Testis (tissue), 3 donors: ENCODE results near the gene CENPP. TPM values are rescaled to one million over a fixed set of nuclear protein-coding genes. Genes with fewer than 3 reads are reported as not detected.
A peak's percentile ranks its signal among the peaks of the same experiment; 100 is the strongest.

Source experiments
- DNase-seq: peaks from one replicate; pipeline ENCODE4 v3.0.0-alpha.2; 2019
- H3K27ac ChIP-seq, 2 donors: fragments of 200-600 bp; sonication (generic); one replicate each; pipeline ENCODE4 v1.5.1; 2019
- H3K27me3 ChIP-seq: fragments of 200-600 bp; sonication (generic); one replicate; pipeline ENCODE4 v1.5.1; 2019
- H3K36me3 ChIP-seq: fragments of 200-600 bp; sonication (generic); one replicate; pipeline ENCODE4 v1.5.1; 2017; ENCODE audit warnings: low read depth; ENCODE audit errors: missing control alignments
- H3K4me1 ChIP-seq: fragments of 200-600 bp; sonication (generic); one replicate; pipeline ENCODE4 v1.5.1; 2019
- H3K4me3 ChIP-seq, 2 donors: fragments of 200-600 bp; sonication (generic); one replicate each; pipeline ENCODE4 v1.5.1; 2017 to 2019
- H3K9me3 ChIP-seq: fragments of 200-600 bp; sonication (generic); one replicate; pipeline ENCODE4 v1.5.1; 2017
- CTCF ChIP-seq, 3 experiments: fragments of 450-650 bp in 2 of 3; fragments of 200-600 bp in 1 of 3; sonication (generic) in 1 of 3; IDR thresholded peaks; one replicate each; pipeline ENCODE4 v1.5.1; 2016 to 2019; ENCODE audit warnings: antibody characterized with exemption in 3 of 3, mild to moderate bottlenecking in 2 of 3, moderate library complexity in 1 of 3
- POLR2A ChIP-seq: fragments of 450-650 bp; IDR thresholded peaks from one replicate; pipeline ENCODE4 v1.6.1; 2017; ENCODE audit warnings: antibody characterized with exemption, mild to moderate bottlenecking, moderate library complexity
- WGBS, 2 donors: methylation state at CpG; one replicate each; pipeline ENCODE4 v1.1.5; 2018; 5-methylcytosine and 5-hydroxymethylcytosine counted together
- intact Hi-C: fragments of 100-400 bp; cut with DNase I; formaldehyde crosslinking; loops from one replicate; pipeline ENCODE4 v1.15.1; 2023; ENCODE audit warnings: low total_unique reads
- polyA plus RNA-seq: library from polyadenylated mRNA; stranded (reverse); fragments of 350-450 nt; fragmentation: Illumina TruSeq; extraction: RNeasy Lipid Tissue Mini Kit (QIAGEN cat#74804); gene quantifications from one replicate; pipeline ENCODE4 v1.2.3, GENCODE V29; 2014; ENCODE audit warnings: low read depth, low replicate concordance; ENCODE audit not compliant: insufficient read depth
- total RNA-seq, 2 donors: library from RNA; depleted of rRNA; stranded (reverse); fragments of >200 nt; gene quantifications; one replicate each; pipeline ENCODE4 v1.2.3, GENCODE V29; 2016

Gene CENPP
- total and polyA plus RNA-seq, 3 donors from 2014 or later: 8.1 to 12.1 (median 9.6) TPM

GRCh38 chr9:92324431-92324830, 1.3 kb upstream of the CENPP start:
- peaks cover 13% of the 10 kb centered on the region for H3K4me1 ChIP-seq
- H3K36me3 ChIP-seq: no peaks in the 10 kb centered on the region
- peak overlapping the region; percentile 72 to 81 for H3K4me3 ChIP-seq
- no peak overlapping the region for H3K27ac ChIP-seq
- intact Hi-C loops: no loop called here
- WGBS, 2 donors: 15 to 16% methylated on average over 2 of the region's 2 CpGs
- DNase-seq: no peak
- H3K9me3 ChIP-seq: no peaks in the 10 kb centered on the region
- no peak for TF ChIP-seq POLR2A
- TF ChIP-seq CTCF (IDR thresholded peaks at IDR 0.05): no peak
- no peaks in the 10 kb centered on the region for H3K27me3 ChIP-seq

GRCh38 chr9:92324889-92325268, 874 bp upstream of the CENPP start:
- Histone ChIP-seq H3K27ac (peak overlapping the region; percentile 94 to 97), H3K27me3 (no peaks in the 10 kb centered on the region), H3K9me3 (no peaks in the 10 kb centered on the region), H3K4me1 (peaks cover 13% of the 10 kb centered on the region), H3K36me3 (no peaks in the 10 kb centered on the region), H3K4me3 (peak overlapping the region; percentile 72 to 81)
- no peak for TF ChIP-seq POLR2A
- no peak for TF ChIP-seq CTCF (IDR thresholded peaks at IDR 0.05)
- intact Hi-C loops: no loop called here
- DNase-seq: no peak
- WGBS, 2 donors: 0% methylated on average over 11 to 12 of the region's 12 CpGs

- Histone ChIP-seq H3K9me3 (no peaks in the 10 kb centered on the region), H3K36me3 (no peaks in the 10 kb centered on the region), H3K27ac (peak overlapping the region; percentile 94 to 97), H3K4me3 (peak overlapping the region; percentile 72 to 81), H3K27me3 (no peaks in the 10 kb centered on the region), H3K4me1 (peaks cover 13% of the 10 kb centered on the region)
- intact Hi-C loops: no loop called here
- WGBS, 2 donors: 1 to 2% methylated on average over 5 to 17 of the region's 30 CpGs
- TF ChIP-seq POLR2A (no peak), CTCF (IDR thresholded peaks at IDR 0.05) (no peak)
- DNase-seq: no peak
These were observed 293 bp downstream of the CENPP start for GRCh38 chr9:92325991-92326500.

- no peaks in the 10 kb centered on the region for H3K36me3 ChIP-seq
- H3K9me3 ChIP-seq: no peaks in the 10 kb centered on the region
- no peak for DNase-seq
- TF ChIP-seq POLR2A (no peak), CTCF (IDR thresholded peaks at IDR 0.05) (no peak)
- no peaks in the 10 kb centered on the region for H3K27me3 ChIP-seq
- H3K4me1 ChIP-seq: peaks cover 13% of the 10 kb centered on the region
- H3K27ac ChIP-seq: no peak overlapping the region
- intact Hi-C loops: no loop called here
- 66 to 87% methylated on average over 2 of the region's 2 CpGs for WGBS, 2 donors
- no peak overlapping the region for H3K4me3 ChIP-seq
These were observed 1.6 kb downstream of the CENPP start for GRCh38 chr9:92327283-92327850.

GRCh38 chr9:92328225-92328624, 2.5 kb downstream of the CENPP start:
- Histone ChIP-seq H3K9me3 (no peaks in the 10 kb centered on the region), H3K27ac (no peak overlapping the region), H3K4me3 (no peak overlapping the region), H3K36me3 (no peaks in the 10 kb centered on the region), H3K27me3 (no peaks in the 10 kb centered on the region), H3K4me1 (peaks cover 13% of the 10 kb centered on the region)
- 53 to 54% methylated on average over 2 of the region's 2 CpGs for WGBS, 2 donors
- TF ChIP-seq CTCF (IDR thresholded peaks at IDR 0.05) (no peak), POLR2A (no peak)
- intact Hi-C loops: no loop called here
- no peak for DNase-seq
